GM18498 (cell line): ENCODE measurements around the gene TBC1D5.
"Not testable (repeated sequence)": the region's sequence is repeated elsewhere in the genome, so short reads cannot be mapped to it uniquely, and the experiment has no call there.

Experiments used
- ATAC-seq: cut with Tn5 transposase; IDR thresholded peaks from one replicate; pipeline ENCODE4 v1.9.1; 2021; ENCODE audit warnings: mild to moderate bottlenecking, moderate library complexity; ENCODE audit not compliant: unreplicated experiment

TBC1D5 gene

DNA sequence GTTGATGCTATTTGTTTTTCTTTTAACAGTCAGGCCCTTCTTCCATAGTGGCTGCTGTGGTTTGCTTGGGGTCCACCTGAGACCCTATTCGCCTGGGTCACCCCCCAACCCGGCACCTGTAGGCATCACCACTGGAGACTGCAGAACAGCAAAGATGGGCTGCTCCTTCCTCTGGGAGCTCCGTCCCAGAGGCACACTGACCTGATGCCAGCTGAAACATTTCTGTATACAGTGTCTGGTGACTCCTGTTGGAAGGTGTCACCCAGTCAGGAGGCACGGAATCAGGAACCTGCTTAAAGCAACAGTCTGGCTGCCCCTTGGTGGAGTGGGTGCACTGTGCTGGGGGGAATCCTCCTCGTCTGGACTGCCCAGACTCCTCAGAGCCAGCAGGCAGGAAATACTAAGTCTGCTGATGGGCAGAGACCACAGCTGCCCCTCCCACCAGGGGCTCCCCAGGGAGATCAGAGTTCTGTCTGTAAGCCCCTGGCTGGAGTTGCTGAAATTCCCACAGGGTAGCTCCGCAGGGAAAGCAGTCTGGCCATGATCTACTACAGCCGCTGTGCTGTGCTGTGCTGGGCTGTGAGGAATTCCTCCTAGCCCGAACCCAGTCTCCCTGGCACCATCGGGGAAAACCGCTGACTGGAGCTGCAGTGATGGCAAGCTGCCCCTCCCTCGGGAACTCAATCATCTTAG, 248.2 kb downstream of the TBC1D5 start:
- ATAC-seq: no peak

DNA sequence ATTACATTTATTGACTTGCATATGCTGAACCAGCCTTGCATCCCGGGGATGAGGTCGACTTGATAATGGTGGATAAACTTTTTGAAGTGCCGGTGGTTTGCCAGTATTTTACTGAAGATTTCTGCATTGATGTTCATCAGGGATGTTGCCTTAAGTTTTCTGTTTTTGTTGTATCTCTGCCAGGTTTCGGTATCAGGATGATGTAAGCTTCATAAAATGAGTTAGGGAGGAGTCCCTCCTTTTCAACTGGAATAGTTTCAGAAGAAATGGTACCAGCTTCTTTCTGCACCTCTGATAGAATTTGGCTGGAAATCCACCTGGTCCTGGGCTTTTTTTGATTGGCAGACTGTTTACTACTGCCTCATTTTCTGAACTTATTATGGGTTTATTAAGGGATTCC, 250.8 kb downstream of the TBC1D5 start:
- no peak for ATAC-seq

GRCh38 chr3:17491190-17491589, 251.2 kb downstream of the TBC1D5 start:
- not testable (repeated sequence) for ATAC-seq

GRCh38 chr3:17489139-17489538, 253.3 kb downstream of the TBC1D5 start:
- ATAC-seq: no peak

GRCh38 chr3:17481116-17481515, 261.3 kb downstream of the TBC1D5 start:
- no peak for ATAC-seq

DNA sequence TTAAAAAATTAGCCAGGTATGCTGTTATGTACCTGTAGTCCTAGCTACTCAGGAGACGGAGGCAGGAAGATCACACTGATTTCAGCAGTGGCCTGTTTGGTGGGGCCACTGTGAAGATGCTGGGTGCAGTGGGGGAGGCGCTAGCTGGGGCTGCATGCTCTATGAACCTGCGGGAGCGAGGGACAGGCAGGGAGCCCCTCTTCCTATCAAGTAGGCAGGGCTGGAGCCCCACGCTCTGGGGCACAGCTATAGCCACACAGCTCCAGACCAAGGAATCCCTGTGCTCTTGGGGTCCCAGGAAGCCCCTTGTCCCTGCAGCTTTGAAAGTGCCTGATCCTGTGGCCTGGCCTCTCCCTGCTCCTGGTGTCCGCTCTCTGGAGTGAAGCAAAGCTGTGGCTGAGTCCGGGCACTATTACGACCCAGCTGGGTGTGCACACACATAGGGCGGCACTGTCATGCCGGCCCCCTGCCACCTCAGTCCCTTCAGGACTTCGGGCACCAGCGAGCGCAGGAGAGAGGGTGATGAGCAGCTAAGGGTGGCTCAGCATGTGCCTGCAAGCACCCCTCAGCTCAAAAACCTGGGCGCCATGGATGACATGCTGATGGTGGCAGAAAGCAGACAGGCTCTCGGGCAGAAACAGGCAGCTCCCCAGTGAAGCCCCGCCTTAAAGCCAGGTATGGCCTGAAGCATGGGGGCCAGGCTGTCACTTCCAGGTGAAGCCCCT, 262.6 kb downstream of the TBC1D5 start:
- no peak for ATAC-seq

GRCh38 chr3:17478673-17479072, 263.8 kb downstream of the TBC1D5 start:
- no peak for ATAC-seq

GRCh38 chr3:17473761-17474160, 268.7 kb downstream of the TBC1D5 start:
- ATAC-seq: no peak

DNA sequence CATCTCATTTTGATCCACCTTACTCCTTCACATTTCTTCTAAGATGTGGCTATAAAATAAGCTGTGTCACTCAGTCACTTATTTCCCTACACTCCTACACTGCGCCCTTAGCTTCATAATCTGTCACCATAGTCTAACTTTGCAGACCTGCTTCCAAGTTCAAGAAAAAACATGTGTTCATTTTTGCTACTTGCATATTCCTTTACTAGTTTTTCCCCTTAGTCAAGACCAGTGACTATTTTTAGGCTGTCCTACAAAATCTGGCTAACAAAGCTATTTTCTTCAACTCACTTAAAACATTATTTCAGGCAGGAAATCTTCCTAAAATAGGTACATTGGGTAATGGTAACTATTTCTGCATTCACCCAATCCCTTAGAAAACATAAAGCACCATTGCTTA, 272.5 kb downstream of the TBC1D5 start:
- ATAC-seq: no peak

DNA sequence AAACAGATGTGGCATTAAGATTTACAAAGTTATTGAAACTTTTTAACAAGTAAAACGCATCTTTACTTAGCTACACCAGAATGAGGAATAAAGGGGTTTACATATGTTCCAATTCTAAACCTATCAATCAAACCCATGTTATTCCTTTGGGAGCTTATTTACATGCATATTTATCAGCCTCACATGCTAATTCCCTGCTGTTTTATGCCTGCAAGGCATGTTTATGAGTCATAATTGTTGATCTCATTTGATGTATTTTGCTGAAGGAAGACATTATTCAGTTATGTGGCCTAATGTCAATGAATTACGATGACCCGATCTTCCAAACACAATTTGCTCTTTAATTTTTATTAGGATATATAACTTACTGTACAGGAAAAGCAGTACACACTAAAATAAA, 272.9 kb downstream of the TBC1D5 start:
- ATAC-seq: no peak

DNA sequence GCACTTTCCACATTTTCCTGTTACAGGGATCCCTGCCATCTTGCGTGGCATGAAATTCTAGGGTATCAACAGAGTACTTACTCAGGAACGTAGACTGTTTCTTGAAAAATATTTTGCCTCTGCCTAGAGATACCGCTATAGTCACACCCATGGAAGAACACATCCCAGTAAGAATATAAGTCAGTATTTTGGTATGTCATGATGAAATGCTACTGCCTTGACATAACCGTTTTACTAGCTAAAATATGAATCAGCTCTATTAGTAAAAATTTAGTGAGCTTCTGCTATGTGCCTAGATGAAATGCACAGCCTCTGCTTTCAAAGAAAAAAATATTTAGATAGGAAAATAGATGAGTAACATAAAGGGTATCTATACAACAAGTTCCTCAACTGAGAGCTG, 276.4 kb downstream of the TBC1D5 start:
- no peak for ATAC-seq

GRCh38 chr3:17459470-17459993, 282.9 kb downstream of the TBC1D5 start:
- no peak for ATAC-seq

GRCh38 chr3:17456650-17457049, 285.8 kb downstream of the TBC1D5 start:
- ATAC-seq: no peak

DNA sequence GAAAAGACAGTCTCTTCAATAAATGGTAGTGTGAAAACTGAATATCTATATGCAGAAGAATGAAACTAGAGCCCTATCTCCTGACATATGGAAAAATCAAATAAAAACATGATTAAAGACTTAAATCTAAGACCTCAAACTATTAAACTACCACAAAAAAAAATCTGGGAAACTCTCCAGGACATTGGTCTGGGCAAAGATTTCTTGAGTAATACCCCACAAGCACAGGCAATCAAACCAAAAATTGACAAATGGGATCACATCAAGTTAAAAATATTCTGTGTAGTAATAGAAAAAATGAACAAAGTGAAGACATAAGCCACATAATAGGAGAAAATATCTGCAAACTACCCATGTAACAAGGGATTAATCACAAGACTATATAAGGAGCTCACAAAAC, 286.4 kb downstream of the TBC1D5 start:
- no peak for ATAC-seq

- no peak for ATAC-seq
Observed at GRCh38 chr3:17444865-17445264, 297.6 kb downstream of the TBC1D5 start.

DNA sequence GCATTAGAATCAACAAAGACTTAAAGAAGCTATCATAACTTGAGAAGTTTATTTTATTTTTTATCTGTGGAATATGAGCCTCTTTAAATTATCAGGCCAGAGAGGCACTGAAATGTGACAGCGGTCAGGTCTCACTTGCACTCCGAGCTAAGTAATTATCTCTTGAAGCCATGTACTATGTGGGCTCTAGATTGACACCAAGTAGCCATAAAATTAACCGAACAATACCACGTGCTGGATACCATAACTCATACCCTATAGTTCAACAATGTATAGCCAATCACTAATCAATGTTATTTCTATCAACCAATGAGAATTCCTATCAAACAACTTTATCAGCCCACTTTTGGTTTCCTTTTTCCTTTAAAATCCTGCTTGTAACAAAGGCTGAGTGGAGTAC, 299.3 kb downstream of the TBC1D5 start:
- ATAC-seq: no peak

DNA sequence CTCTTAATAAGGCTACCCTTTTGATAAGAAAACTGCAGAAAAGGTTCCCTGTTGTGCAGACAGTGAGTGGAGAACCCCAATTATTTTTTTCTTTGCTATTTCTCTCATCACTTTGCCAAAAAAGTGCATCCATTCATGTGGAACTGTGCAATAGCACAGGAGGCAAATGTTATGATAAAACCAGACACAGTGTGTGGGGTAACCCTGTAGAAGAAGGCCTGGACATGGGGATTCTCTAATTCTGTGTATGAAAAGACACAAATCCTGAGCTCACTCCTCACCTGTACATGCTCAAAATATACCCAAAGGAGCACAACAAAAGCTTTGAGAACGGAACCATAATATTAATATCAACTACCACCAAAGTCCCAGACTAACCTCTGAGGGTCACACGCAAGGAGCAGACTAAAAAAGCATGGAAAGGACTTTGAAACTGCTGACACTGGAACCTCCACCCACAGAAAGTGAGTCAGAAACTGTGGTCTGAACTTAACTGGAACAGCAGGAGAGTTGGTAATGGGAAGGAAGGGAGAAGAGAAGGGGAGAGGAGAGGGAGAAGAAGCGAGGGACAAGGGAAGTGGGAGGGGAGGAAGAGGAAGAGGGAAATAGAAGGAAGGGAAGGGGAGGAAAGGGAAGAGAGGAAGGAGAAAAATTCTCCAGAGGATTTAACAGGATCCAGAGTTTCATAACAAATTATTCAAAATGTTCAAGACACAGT, 299.9 kb downstream of the TBC1D5 start:
- ATAC-seq: no peak

DNA sequence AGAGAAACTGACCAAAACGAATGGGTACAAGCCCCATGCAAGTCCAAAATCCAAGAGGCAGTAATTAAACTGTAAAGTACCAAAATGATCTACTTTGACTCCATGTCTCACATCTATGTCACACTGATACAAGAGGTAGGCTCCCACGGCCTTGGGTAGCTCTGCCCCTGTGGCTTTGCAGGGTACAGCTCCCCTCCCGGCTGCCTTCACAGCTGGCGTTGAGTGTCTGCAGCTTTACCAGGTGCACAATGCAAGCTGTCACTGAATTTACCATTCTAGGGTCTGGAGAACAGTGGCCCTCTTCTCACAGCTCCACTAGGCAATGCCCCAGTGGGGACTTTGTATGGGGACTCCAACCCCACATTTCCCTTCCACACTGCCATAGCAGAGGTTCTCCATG, 308.6 kb downstream of the TBC1D5 start:
- ATAC-seq: no peak

GRCh38 chr3:17432236-17432635, 310.2 kb downstream of the TBC1D5 start:
- ATAC-seq: no peak

GRCh38 chr3:17431484-17432045, 310.9 kb downstream of the TBC1D5 start:
- no peak for ATAC-seq

GRCh38 chr3:17431004-17431403, 311.4 kb downstream of the TBC1D5 start:
- ATAC-seq: no peak
